OCI-LY7 (cell line): Measurements from ENCODE around the gene CNTNAP5.

Source experiments
- EZH2phosphoT487 ChIP-seq: fragments of 200-600 bp; sonication (generic); IDR thresholded peaks from 2 replicates; pipeline ENCODE4 v1.6.1; 2018; ENCODE audit warnings: low read depth, borderline replicate concordance, mild to moderate bottlenecking, mixed run types, antibody characterized with exemption, low read length, moderate library complexity, mixed read lengths
- TF ChIP-seq, protein P1 (sequence below): fragments of 200-600 bp; sonication (generic); conservative IDR thresholded peaks from 2 replicates; pipeline ENCODE4 v1.5.1; 2014; ENCODE audit warnings: mild to moderate bottlenecking, antibody characterized with exemption, low read length, moderate library complexity, mixed read lengths

DNA sequence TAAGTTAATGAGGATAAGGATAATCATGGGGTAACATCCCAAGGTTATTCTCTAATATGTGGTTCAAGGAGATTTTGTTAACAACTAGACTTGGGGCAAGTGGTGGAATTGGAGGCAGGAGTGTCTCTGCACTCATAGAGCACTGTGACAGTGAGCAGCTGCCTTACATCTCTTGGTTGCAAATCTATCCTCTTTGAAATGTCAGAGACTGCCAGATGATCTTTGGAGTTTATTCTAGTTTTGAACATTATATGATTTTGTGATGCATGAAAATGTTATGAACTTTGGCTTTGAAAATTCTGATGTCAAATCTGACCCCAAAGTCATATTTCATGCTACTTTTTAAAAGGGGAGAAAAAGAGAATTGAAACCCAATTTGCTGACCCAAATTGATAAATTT, 861.1 kb downstream of the CNTNAP5 start:
- no peak for TF ChIP-seq EZH2phosphoT487
- TF ChIP-seq, protein P1, sequence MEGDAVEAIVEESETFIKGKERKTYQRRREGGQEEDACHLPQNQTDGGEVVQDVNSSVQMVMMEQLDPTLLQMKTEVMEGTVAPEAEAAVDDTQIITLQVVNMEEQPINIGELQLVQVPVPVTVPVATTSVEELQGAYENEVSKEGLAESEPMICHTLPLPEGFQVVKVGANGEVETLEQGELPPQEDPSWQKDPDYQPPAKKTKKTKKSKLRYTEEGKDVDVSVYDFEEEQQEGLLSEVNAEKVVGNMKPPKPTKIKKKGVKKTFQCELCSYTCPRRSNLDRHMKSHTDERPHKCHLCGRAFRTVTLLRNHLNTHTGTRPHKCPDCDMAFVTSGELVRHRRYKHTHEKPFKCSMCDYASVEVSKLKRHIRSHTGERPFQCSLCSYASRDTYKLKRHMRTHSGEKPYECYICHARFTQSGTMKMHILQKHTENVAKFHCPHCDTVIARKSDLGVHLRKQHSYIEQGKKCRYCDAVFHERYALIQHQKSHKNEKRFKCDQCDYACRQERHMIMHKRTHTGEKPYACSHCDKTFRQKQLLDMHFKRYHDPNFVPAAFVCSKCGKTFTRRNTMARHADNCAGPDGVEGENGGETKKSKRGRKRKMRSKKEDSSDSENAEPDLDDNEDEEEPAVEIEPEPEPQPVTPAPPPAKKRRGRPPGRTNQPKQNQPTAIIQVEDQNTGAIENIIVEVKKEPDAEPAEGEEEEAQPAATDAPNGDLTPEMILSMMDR: no peak
